Panc1 (cell line): Measurements from ENCODE around the gene HUNK.

Source experiments
- CTCF ChIP-seq: fragments of 450-650 bp; IDR thresholded peaks from 2 replicates; pipeline ENCODE4 v1.5.1; 2017; ENCODE audit warnings: mild to moderate bottlenecking
- REST ChIP-seq, 2 experiments: IDR thresholded peaks; 2 replicates each; pipeline ENCODE4 v1.6.1; 2011 to 2012; ENCODE audit warnings: low read depth in 2 of 2, control low read depth in 1 of 2, low read length in 1 of 2, mild to moderate bottlenecking in 1 of 2, moderate library complexity in 1 of 2; ENCODE audit not compliant: insufficient read depth in 1 of 2

- TF ChIP-seq REST (IDR thresholded peaks at IDR 0.05; ENCODE audit: insufficient read depth in 1 of 2, low read depth in 2 of 2, low read length in 1 of 2): no peak
- TF ChIP-seq CTCF: no peak
Measured at GRCh38 chr21:31922881-31923280, 50.1 kb downstream of the HUNK start.
